Measurements from ENCODE around the gene COL4A5.

Gene COL4A5

GRCh38 chrX:108641589-108642272, 202.1 kb downstream of the COL4A5 start:
- DNase-seq (ENCODE audit: low read depth, low spot score), result no peak

GRCh38 chrX:108642273-108642628, 202.6 kb downstream of the COL4A5 start:
- no peak for DNase-seq (ENCODE audit: low read depth, low spot score)

GRCh38 chrX:108664701-108665100, 225.1 kb downstream of the COL4A5 start:
- DNase-seq (ENCODE audit: low read depth, low spot score), result no peak

GRCh38 chrX:108666101-108666500, 226.5 kb downstream of the COL4A5 start:
- no peak for DNase-seq (ENCODE audit: low read depth, low spot score)

- no peak for DNase-seq (ENCODE audit: low read depth, low spot score)
Observed at GRCh38 chrX:108671526-108671925, 231.9 kb downstream of the COL4A5 start.

GRCh38 chrX:108696690-108697089, 257.1 kb downstream of the COL4A5 start:
- DNase-seq (ENCODE audit: low read depth, low spot score), result no peak

- no peak for DNase-seq (ENCODE audit: low read depth, low spot score)
Observed at GRCh38 chrX:108699368-108699767, 259.7 kb downstream of the COL4A5 start.

- no peak for DNase-seq (ENCODE audit: low read depth, low spot score)
Observed at GRCh38 chrX:108701633-108702032, 262.0 kb downstream of the COL4A5 start.

- DNase-seq (ENCODE audit: low read depth, low spot score), result no peak
Observed at GRCh38 chrX:108702530-108702929, 262.9 kb downstream of the COL4A5 start.

- DNase-seq (ENCODE audit: low read depth, low spot score), result no peak
Observed at GRCh38 chrX:108704839-108705238, 265.2 kb downstream of the COL4A5 start.

GRCh38 chrX:108712886-108713285, 273.2 kb downstream of the COL4A5 start:
- no peak for DNase-seq (ENCODE audit: low read depth, low spot score)

GRCh38 chrX:108722561-108722960, 282.9 kb downstream of the COL4A5 start:
- no peak for DNase-seq (ENCODE audit: low read depth, low spot score)

GRCh38 chrX:108726748-108727147, 287.1 kb downstream of the COL4A5 start:
- no peak for DNase-seq (ENCODE audit: low read depth, low spot score)

GRCh38 chrX:108731153-108731552, 291.5 kb downstream of the COL4A5 start:
- no peak for DNase-seq (ENCODE audit: low read depth, low spot score)

- DNase-seq (ENCODE audit: low read depth, low spot score), result no peak
Observed at GRCh38 chrX:108732630-108733321, 293.1 kb downstream of the COL4A5 start.

- no peak for DNase-seq (ENCODE audit: low read depth, low spot score)
Observed at GRCh38 chrX:108734426-108734825, 294.8 kb downstream of the COL4A5 start.

- no peak for DNase-seq (ENCODE audit: low read depth, low spot score)
Observed at GRCh38 chrX:108735091-108735678, 295.5 kb downstream of the COL4A5 start.

GRCh38 chrX:108735679-108736508, 296.3 kb downstream of the COL4A5 start:
- no peak for DNase-seq (ENCODE audit: low read depth, low spot score)

GRCh38 chrX:108736509-108737479, 297.2 kb downstream of the COL4A5 start, which contains the start of gene IRS4:
TSS of gene IRS4 (minus strand) at chrX:108736563.
- DNase-seq (ENCODE audit: low read depth, low spot score), result no peak

GRCh38 chrX:108737754-108738153, 298.1 kb downstream of the COL4A5 start:
- no peak for DNase-seq (ENCODE audit: low read depth, low spot score)

- DNase-seq (ENCODE audit: low read depth, low spot score), result no peak
Observed at GRCh38 chrX:108740299-108740774, 300.7 kb downstream of the COL4A5 start.
